GM21529 (cell line): Measurements from ENCODE around the gene SYT7.

Experiments used
- ATAC-seq: cut with Tn5 transposase; IDR thresholded peaks from one replicate; pipeline ENCODE4 v1.9.1; 2021; ENCODE audit not compliant: unreplicated experiment

The SYT7 gene

DNA sequence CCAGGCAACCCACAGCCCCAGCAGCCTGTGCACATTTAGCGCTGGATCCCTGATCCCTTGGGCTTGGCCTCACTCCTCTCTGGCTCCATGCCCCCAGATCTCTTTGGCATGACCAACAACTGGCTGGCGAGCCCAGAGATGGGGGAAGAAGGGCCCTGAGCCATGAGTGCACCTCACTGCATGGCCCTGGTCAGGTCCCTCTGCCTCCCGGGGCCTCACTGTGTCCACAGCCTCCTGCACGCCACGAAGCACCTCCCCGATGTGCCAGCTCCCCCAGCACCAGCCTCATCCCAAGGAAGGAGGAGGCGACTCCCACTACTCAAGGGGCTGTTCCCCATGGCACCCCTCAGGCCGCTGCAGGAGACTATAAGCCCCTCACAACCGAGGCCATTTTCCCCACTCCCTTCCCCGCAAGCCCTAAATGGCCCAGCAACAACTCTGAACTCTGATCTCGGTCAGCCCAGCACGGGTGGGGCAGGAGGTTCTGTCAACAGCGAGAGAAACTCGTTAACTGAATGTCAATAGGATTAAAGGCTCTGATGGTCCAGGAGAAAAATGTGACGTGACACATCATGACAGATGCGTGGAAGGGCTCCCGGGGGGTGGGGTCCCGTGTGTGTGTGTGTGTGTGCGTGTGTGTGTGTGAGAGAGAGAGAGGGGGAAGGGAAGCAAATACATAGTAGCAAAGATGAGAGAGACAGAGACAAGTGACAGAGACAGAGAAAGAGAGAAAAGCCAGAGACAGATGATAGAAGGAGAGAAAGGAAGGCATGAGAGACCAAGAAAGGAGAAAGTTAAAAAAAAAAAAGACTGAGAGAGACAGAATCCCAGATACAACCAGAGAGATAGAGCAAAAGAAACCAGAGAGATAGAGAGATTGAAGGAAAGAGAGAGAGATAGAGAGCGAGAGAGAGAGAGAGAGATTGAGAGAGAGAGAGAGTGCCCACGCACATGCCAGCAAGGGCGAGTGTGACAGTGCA, 28.4 kb upstream of the SYT7 start:
- no peak for ATAC-seq

DNA sequence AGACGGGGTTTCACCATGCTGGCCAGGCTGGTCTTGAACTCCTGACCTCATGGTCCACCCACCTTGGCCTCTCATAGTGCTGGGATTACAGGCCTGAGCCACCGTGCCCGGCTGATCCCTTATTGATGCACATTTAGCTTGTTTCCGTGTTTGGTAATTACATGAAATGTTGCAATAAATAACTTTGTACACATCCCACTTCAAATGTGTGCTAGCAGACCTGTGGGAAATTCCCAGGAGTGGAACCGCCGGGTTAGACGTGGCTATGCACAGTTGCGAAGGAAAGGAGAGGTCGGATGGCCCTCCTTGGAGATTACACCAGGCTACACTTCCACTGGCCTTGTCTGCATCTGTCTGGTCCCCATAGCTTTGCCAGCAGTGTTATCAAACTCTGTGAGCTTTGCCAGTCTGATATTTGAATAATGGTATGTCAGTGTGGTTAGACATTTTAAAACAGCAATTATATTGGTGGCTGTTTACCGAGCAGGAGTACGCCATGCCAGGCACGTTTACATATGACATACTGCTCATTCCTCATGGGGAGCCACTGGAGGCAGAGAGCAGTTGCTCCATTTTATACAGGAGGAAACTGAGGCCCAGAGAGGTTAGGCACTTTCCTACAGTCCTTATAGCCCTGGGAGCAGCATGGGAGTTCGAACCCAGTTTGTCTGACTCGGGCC, 27.2 kb upstream of the SYT7 start:
- no peak for ATAC-seq

DNA sequence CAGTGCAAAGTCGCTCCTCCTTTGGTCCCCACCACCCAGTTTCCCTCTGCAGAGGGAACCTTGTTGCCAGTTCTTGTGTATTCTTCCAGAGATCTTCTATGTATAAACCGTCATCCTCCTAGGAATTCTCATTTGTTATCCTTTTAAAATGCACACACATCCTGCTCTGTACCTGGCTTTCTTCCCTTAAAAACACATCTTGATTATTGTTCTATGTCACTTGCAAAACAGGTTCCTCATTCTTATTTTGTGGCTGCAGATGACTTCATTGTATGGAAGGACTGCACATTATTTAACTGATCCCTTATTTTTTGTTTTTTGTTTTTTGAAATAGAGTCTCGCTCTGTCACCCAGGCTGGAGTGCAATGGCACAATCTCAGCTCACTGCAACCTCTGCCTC, 26.6 kb upstream of the SYT7 start:
- ATAC-seq: no peak

DNA sequence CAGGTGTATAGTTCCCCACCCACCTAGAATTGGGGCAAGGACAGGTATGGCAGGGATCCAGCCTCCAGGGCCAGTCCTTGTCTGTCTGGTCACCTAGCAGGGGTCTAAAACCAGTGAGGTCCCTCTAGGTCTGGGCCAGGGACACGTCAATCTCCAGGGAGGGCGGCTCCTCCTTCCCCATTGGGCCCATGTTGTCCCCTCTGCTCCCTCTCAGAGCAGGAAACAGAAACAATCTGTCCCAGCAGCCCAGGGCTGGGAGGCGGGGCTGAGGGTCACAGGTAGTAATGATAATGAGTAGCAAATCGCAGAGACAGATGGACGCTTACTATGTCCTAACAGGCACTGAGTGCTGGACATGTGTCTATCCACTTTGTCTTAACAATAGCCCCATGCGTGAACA, 22.8 kb upstream of the SYT7 start:
- no peak for ATAC-seq

DNA sequence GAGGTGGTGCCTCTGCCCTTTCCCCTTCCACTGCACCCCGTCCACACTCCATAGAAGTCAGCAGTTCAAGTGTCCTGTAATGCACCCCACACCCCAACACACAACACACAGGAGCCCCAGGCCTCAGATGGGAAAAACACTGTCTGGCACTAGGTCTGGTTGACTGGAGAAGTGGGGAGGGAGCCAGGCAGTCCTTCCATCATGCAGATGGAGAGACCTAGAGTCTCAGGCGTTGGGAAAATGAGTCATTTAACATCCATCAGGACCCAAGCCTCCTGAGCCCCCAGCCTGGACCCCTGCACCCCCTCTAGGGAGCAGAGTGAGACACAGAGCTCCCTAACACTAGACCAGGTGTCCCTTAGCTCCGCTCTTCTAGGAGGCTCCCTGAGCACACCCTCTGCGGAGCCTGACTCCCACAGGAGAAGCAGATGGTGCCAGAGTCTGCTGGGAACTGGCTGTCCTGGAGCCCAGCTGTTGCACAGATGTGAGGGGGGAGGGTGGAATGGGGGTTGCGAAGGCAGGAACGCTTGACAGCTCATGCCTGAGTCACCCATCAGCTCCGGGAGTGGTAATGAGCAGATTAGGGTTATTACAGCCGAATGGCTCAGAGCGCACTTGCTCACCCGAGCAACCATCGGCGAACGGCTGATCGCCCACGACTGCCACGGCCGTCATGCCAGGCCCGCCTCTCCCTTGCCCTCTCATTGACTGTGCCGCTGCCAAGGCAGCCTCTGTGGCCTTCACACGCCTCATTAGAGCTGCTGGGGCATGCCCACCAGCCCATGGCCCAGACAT, 22.1 kb upstream of the SYT7 start:
- no peak for ATAC-seq

DNA sequence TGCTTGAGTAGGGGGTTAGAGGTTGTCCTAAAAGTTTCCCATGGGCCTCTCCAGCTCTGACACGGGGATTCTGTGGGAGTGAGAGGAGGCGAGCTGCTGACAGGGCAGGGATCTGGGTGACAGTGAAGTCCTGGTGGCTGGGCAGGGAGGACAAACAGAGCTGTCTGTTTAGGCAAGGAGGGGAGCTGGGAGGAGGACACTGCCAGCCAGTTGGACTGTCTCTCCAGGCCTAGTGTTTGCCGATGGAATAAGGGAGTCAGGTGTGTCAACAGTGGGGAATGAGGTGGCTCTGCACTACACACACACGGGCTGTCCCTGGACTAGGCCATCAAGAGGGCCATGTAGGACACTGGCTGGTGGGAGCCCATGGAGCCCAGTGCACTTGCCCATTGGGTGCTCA, 20.6 kb upstream of the SYT7 start:
- ATAC-seq: no peak

DNA sequence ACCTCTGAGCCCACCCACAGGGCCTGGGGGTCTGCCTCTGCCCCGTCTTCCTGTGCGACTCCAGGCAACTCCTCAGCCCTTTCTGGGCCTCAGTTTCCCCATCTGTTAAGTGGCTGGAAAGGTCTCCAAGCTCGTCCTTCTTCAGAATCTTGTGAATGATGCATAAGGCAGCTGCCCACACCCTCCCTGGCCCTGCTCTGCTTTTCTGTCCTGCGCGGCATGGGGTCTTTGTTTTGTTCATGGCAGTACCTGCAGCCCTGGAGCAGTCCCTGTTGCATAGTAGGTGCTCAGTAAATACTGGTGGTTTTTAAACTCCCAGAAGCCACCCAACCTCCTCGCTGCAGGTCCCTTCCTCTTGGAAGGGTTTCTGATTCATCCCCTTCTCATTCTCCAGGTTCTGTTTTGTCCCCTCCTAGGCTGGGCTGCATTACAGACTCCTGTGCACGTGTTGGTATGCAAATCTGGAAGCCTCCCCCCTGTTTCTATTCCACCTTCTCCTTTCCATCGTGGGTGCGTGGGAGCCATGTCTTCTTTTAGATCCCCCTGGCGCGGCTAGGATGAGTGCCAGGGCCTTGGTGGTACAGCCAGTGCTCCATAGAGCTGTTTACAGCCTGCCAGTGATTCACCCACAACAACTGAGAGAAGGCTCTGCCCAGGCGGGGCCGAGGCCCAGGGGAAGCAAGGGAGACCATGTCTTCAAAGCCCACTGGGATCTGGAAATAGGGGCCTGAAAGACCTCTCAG, 19.3 kb upstream of the SYT7 start:
- ATAC-seq: no peak

DNA sequence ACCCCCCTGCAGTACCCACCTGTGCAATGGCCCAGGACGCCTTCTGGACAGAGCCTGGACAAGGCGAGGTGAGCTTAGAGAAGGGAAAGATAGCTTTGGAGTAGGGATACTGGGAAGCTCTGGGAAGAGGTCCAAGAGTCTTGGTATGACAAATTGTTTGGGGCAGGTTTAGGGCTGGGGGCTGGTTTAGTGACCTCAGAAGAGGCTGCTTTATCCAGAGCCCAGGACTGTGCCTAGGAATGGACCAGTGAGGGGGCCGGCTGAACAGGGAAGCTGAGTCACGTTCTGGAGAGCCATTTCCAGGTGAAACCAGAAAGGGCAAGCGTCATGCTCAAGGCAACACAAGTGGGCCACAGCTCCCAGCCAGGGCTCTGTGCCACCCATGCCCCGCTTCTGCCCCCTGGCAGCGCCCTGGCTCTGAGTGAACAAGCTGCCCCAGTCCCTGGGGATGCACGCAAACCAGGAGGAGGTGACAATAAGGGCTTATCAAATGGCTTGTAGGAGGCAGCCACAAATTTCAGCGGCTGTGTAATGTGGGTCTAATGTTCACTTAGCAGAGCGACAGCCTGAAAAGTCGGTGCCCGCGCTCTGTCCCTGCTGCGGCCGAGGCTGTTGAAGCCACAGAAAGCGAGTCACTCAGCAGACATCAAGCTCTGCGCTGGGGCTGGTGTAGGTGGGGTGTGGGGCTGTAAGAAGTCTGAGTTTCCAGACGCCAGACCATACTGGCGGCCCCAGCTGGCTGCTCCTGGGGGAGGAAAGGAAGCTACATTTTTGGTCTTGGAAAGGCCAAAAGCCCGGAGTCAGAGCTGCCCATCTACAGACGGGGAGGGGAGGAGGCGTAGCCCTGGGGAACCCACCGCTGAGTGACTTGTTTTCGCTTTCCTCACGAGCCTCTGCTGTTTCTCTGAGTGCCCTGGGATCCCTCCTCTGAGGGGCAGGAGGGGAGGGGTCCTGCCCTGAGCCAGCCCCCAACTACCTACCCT, 18.3 kb upstream of the SYT7 start:
- no peak for ATAC-seq

DNA sequence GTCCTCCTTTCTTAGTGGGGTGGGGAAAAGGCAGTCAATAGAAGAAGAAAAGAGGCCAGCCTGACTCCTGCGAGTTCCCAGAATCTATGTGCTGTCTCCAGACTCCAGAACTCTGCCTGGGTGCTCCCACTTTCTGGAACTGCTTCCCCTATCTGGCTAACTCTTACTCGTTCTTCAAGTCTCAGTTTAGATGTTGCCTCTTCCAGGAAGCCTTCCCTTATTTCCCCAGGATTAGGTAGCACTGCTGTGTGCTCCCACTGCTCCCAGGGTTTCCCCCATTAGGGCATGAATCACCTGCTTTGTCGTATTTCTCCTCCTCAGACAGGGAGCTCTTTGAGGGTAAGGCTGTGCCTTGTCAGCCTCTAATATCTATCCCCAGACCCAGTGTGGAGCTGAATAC, 17.5 kb upstream of the SYT7 start:
- ATAC-seq: no peak

DNA sequence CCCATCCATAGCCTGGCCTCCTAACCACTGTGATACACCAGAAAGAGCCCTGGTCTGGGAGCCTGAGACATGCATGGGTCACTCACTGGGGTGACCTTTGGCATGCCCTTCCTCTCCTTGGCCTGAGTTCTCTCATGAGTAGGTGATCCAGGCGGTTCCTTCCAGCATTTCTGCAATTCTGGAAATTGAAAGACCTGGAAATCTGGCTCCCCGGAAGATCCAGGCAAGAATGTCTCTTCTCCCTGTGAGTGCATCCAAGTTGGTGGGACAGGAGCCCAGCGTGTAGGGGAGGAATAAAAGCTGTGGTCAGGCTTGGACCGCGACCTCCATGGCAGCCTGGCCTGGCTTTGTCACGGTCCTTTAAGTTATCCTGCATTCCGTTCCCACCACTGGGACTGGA, 16.1 kb upstream of the SYT7 start:
- no peak for ATAC-seq

DNA sequence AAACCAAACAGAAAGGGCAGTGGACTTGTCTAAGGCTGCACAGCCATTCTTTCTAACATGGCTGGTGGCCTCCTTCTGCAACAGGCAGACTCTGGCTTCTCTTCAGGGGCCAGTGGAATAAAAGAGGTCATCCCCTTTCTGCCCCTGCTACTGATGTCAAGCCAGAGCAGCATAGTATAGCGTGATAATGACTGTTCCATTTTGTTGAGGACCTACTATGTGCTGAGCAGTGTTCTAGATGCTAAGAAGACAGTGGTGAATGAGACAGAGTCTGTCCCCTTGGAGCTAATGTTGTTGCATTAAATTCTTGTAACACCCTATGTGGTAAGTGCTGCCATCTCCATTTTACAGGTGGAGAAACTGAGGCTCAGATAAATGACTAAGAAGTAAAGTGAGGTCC, 15.7 kb upstream of the SYT7 start:
- ATAC-seq: no peak

DNA sequence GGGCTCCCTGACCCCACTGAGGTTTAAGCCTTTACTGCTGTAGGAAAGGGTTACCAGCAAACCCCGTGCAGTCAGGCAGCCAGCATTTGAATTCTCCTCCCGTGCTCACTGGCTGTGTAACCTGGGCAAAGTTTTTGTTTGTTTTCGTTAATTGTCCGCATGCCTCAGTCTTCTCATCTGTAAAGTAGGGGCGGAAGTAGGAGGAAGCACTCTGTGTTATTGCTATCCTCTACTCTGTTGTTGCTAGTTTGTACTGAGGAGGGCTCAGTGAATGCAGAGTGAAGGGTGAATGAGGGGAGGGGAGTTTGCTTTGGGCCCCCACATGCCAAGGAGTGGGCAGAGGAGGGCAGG, 14.0 kb upstream of the SYT7 start:
- ATAC-seq: no peak

DNA sequence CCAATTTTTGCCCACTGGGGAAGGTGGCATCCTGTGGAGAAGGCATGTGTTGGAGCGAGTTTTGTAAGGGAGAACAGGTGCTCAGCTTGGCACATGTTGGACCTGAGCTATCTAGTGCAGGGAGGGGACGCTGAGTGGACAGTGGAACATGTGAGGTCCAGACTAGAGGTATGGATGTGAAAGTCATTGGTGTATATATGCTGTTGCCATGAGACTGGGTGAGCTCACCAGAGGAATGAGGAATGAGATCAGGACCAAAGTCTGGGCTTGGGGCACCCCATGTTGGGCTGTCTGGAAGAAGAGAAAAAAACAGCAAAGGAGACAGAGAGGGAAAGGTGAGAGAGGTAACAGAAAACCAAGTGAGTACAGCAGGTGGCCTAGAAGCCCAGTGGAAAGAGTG, 12.3 kb upstream of the SYT7 start:
- no peak for ATAC-seq

DNA sequence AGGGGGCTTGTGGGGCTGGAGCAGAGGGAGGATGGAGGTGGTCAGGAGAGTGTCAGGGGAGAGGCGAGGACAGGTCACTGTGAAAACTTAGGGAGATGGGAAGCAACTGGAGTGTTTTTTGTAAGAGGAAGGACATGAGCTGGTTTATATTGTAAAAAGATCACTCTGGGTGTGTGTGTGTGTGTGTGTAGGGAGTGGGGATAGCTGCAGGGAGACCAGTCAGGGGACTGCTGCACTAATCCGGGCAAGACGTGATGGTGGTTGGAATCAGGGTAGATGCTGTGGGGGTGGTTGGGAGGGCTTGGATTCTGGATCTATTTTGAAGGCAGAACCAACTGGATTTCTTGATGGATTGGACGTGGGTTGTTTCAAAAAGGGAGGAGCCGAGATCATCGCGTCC, 11.3 kb upstream of the SYT7 start:
- ATAC-seq: no peak

DNA sequence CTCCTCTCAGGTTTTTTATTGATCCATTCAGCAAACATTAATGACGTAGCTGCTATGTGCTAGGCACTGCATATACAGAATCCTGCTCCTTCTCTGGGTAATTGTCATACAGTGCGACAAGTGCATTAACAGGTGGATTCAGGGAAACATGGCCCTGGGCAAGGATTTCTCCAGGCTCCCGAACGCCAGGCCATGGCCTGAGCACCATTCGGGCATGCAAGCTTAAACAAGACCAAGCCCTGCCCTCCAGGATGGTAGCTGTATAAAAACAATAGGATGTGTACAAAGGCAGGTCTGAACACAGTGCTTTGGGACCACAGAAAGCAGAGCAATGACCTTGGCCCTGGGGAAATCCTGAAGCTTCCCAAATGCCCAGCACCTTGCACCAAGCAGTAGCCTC, 9.1 kb upstream of the SYT7 start:
- ATAC-seq: no peak

DNA sequence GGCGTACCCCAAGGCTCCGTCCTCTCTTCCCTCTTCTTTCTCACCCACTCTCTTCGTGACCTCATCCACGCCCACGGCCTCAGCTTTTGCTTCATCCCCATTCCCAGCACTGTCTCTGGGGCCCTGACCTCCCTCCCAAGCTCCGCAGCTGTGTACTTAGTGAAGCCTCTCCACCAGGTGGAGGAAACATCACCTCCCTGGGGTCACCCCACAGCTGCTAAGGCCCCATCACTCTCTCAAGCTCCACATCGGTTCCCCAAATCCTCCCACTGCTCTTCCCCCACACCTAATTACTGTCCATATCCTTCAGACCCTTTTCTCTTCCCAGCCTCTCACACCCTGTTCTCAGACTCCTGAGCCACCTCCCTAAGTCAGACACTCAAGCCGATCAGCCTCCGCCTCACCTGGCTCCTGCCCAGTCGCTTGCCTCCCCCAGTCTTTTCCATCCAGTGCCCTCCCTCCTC, 7.9 kb upstream of the SYT7 start:
- no peak for ATAC-seq

DNA sequence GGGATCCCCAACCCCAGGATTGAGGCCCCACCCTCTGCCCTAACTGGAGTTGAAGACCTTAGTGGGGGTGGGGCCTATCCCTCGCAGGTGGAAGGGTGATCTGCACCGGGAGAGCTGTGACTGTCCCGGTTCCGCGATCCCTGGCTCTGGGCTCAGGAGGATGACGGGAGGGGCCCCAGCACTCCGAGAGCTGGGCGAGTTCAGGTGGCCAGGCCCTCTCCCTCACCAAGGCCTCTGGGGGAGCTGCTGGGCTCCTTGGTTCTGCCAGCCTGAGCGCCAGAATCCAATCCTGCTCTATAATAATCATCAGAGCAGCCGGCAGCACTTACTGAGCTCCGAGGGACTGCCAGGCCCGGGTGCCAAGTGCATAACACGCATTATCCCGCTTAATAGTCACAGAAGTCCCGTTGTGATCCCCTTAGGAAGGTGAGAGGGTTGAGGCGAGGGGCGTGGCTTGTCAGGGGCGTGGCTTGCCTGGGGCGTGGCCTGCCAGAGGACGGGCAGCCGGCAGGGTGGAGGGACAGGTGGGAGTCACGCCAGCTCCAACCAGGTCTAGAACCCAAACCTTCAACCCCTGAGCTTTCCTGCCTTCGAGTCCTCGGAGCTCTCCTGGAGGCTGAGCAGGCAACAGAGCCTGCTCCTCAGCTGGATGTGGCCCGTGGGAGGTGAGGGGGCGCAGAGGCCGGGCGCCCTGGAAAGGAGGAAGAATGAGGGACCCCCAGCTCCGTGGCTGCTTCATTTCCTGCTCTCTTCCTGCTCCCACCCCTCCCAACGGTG, 7.3 kb upstream of the SYT7 start:
- no peak for ATAC-seq

DNA sequence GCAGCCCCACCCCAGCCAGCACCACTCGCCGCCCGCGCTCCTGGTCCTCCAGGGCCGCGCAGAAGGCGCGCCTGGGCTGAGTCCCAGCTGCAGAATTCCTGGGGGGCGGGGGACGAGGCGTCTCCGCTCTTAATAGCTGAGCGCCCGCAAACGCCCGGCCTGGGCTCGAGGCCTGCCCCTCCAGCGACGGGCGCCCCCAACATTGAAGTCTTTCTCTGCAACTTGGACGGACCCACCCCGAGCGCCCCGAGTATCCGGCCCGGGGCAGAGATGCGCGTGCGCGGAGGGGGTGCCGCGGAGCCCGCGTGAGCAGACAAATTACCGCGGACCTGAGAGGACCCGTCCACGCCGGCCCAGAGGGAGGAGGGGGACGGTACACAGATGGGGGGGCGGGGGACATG, 6.7 kb upstream of the SYT7 start:
- ATAC-seq: no peak
